ENCODE data around the gene EXOC6. TPM values are rescaled to one million over a fixed set of nuclear protein-coding genes. Genes with fewer than 3 reads are reported as not detected.
"Not testable (repeated sequence)": the region's sequence is repeated elsewhere in the genome, so short reads cannot be mapped to it uniquely, and the experiment has no call there.

Gene EXOC6
- total and polyA plus RNA-seq, 2 donors = 12.8 to 43.7 TPM

- DNase-seq (ENCODE audit: extremely low spot score) = no peak
Measured at GRCh38 chr10:93091960-93092359, 243.6 kb downstream of the EXOC6 start.

DNA sequence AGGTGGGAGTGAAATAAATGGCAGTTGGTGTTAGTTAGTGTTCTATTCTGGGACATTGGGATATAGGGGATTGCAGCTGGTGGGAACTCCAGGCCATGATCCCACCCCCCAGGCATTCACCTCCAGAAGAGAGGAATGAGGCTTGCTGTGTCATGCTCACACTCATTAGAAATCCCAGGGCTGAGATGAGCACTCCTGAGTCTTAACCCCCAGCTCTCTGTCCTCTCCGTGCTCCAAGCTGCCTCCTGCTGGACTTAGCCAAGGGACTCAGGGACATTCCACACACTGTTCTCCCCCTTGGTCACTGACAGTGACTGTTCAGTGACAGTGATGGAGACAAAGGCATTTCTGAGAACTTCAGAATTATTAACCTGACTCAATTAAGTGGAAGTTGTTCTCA lies 246.9 kb downstream of the EXOC6 start:
- 47% methylated on average over 1 of the region's 1 CpG for WGBS
- Histone ChIP-seq H3K27ac (ENCODE audit: low read depth) (no peak overlapping the region), H3K36me3 (ENCODE audit: insufficient read depth) (no peaks in the 10 kb centered on the region), H3K4me3 (ENCODE audit: low read depth, low read length) (no peak overlapping the region), H3K4me1 (ENCODE audit: insufficient read depth) (no peaks in the 10 kb centered on the region)
- DNase-seq (ENCODE audit: extremely low spot score) = no peak

More at GRCh38 chr10:93091960-93092359, 243.6 kb downstream of the EXOC6 start:
- 93% methylated on average over 3 of the region's 3 CpGs for WGBS
- Histone ChIP-seq H3K4me3 (ENCODE audit: low read depth, low read length) (no peak overlapping the region), H3K36me3 (ENCODE audit: insufficient read depth) (no peaks in the 10 kb centered on the region), H3K4me1 (ENCODE audit: insufficient read depth) (no peaks in the 10 kb centered on the region), H3K27ac (ENCODE audit: low read depth) (no peak overlapping the region)

GRCh38 chr10:93096901-93097300 lies 248.6 kb downstream of the EXOC6 start:
- Histone ChIP-seq H3K36me3 (ENCODE audit: insufficient read depth) (no peaks in the 10 kb centered on the region), H3K4me1 (ENCODE audit: insufficient read depth) (no peaks in the 10 kb centered on the region), H3K4me3 (ENCODE audit: low read depth, low read length) (no peak overlapping the region), H3K27ac (ENCODE audit: low read depth) (no peak overlapping the region)
- WGBS = 79% methylated on average over 5 of the region's 5 CpGs
- DNase-seq (ENCODE audit: extremely low spot score) = no peak

DNA sequence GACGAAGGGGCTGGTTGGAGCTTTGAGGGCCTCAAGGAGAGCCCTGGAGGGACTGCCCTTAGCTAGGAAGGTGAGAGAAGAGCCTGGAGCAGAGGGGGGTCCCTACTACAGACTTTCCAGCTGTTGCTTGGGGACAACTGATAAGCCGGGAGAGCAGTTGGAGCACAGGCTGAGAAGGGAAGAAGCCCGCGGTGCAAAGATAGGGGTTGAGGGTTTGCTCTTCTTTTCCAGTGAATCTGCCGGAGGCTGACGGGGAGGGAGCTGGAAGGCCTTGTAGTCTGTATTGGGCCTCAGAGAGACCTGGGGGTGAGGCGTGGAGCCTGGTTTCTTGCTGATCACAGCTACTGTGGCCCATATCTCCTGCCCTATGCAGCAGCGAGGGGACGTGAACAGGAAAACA lies 249.1 kb downstream of the EXOC6 start:
- no peak for DNase-seq (ENCODE audit: extremely low spot score)
- Histone ChIP-seq H3K27ac (ENCODE audit: low read depth) (no peak overlapping the region), H3K36me3 (ENCODE audit: insufficient read depth) (no peaks in the 10 kb centered on the region), H3K4me3 (ENCODE audit: low read depth, low read length) (no peak overlapping the region), H3K4me1 (ENCODE audit: insufficient read depth) (no peaks in the 10 kb centered on the region)
- WGBS = 73% methylated on average over 9 of the region's 9 CpGs

GRCh38 chr10:93098816-93099215 lies 250.5 kb downstream of the EXOC6 start:
- WGBS = 82% methylated on average over 3 of the region's 3 CpGs
- no peak for DNase-seq (ENCODE audit: extremely low spot score)

GRCh38 chr10:93099670-93100069 lies 251.3 kb downstream of the EXOC6 start:
- 84% methylated on average over 7 of the region's 7 CpGs for WGBS
- no peak for DNase-seq (ENCODE audit: extremely low spot score)
- Histone ChIP-seq H3K36me3 (ENCODE audit: insufficient read depth) (no peaks in the 10 kb centered on the region), H3K4me1 (ENCODE audit: insufficient read depth) (no peaks in the 10 kb centered on the region), H3K27ac (ENCODE audit: low read depth) (no peak overlapping the region), H3K4me3 (ENCODE audit: low read depth, low read length) (no peak overlapping the region)

More at GRCh38 chr10:93098816-93099215, 250.5 kb downstream of the EXOC6 start:
- Histone ChIP-seq H3K4me3 (ENCODE audit: low read depth, low read length) (no peak overlapping the region), H3K27ac (ENCODE audit: low read depth) (no peak overlapping the region), H3K36me3 (ENCODE audit: insufficient read depth) (no peaks in the 10 kb centered on the region), H3K4me1 (ENCODE audit: insufficient read depth) (no peaks in the 10 kb centered on the region)

DNA sequence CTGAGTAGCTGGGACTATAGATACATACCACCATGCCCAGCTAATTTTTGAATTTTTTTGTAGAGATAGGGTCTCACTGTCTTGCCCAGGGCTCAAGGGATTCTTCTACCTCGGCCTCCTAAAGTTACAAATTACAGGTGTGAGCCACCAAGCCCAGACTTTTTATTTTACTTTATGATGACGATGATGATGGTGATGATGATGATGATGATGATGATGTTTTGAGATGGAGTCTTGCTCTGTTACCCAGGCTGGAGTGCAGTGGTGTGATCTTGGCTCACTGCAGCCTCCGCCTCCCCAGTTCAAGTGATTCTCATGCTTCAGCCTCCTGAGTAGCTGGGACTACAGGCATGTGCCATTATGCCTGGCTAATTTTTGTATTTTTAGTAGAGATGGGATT lies 252.8 kb downstream of the EXOC6 start:
- whole genome bisulfite sequencing = 95% methylated on average over 3 of the region's 3 CpGs
- DNase-seq (ENCODE audit: extremely low spot score); H3K36me3 ChIP-seq (ENCODE audit: insufficient read depth); H3K27ac ChIP-seq (ENCODE audit: low read depth); H3K4me3 ChIP-seq (ENCODE audit: low read depth, low read length); H3K4me1 ChIP-seq (ENCODE audit: insufficient read depth): not testable (repeated sequence)

GRCh38 chr10:93103953-93104352 lies 255.6 kb downstream of the EXOC6 start:
- no peak for DNase-seq (ENCODE audit: extremely low spot score)
- WGBS = 82% methylated on average over 1 of the region's 1 CpG
- H3K4me3 ChIP-seq (ENCODE audit: low read depth, low read length) = no peak overlapping the region
- no peaks in the 10 kb centered on the region for H3K4me1 ChIP-seq (ENCODE audit: insufficient read depth)
- H3K27ac ChIP-seq (ENCODE audit: low read depth) = no peak overlapping the region
- H3K36me3 ChIP-seq (ENCODE audit: insufficient read depth) = no peaks in the 10 kb centered on the region

- Histone ChIP-seq H3K27ac (ENCODE audit: low read depth) (no peak overlapping the region), H3K4me3 (ENCODE audit: low read depth, low read length) (no peak overlapping the region), H3K4me1 (ENCODE audit: insufficient read depth) (no peaks in the 10 kb centered on the region), H3K36me3 (ENCODE audit: insufficient read depth) (no peaks in the 10 kb centered on the region)
- DNase-seq (ENCODE audit: extremely low spot score) = no peak
- WGBS = 48% methylated on average over 2 of the region's 2 CpGs
Measured at GRCh38 chr10:93106631-93107072, 258.3 kb downstream of the EXOC6 start.

Small RNA genes within 50 kb of the gene (small RNA-seq; reads per million reads assigned to genes)
- not detected for gene AL392103.1

Other genes starting within 250 kb of the EXOC6 start
- gene HHEX, start 158.6 kb upstream of the EXOC6 start, total RNA-seq = 6.7 TPM
- gene HHEX, start 158.6 kb upstream of the EXOC6 start, polyA plus RNA-seq = 15.3 TPM
- gene CYP26C1, start 212.3 kb downstream of the EXOC6 start, total RNA-seq = not detected
- not detected for gene CYP26C1, start 212.3 kb downstream of the EXOC6 start, polyA plus RNA-seq
- gene CYP26A1, start 225.4 kb downstream of the EXOC6 start, total RNA-seq = not detected
- gene CYP26A1, start 225.4 kb downstream of the EXOC6 start, polyA plus RNA-seq = not detected

All from urinary bladder (tissue), 4 donors.